ENCODE data around the gene DYNC1I1.
"Not testable (repeated sequence)": the region's sequence is repeated elsewhere in the genome, so short reads cannot be mapped to it uniquely, and the experiment has no call there.

DYNC1I1 gene

GRCh38 chr7:95905167-95905566, 132.8 kb downstream of the DYNC1I1 start:
- in situ Hi-C loops (cut with HindIII; ENCODE audit: low sequenced_read_pairs), result loop anchor here (25.0 kb wide), 1 partner anchor 1157 kb away; no protein-coding TSS in a partner anchor

GRCh38 chr7:95906851-95907250, 134.5 kb downstream of the DYNC1I1 start:
- in situ Hi-C loops (cut with HindIII; ENCODE audit: low sequenced_read_pairs), result loop anchor here (25.0 kb wide), 1 partner anchor 1155 kb away; no protein-coding TSS in a partner anchor

- in situ Hi-C loops (cut with HindIII; ENCODE audit: low sequenced_read_pairs), result loop anchor here (25.0 kb wide), 1 partner anchor 1155 kb away; no protein-coding TSS in a partner anchor
Observed at GRCh38 chr7:95907337-95907736, 135.0 kb downstream of the DYNC1I1 start.

GRCh38 chr7:95908499-95908898, 136.1 kb downstream of the DYNC1I1 start:
- in situ Hi-C loops (cut with HindIII; ENCODE audit: low sequenced_read_pairs), result loop anchor here (25.0 kb wide), 1 partner anchor 1154 kb away; no protein-coding TSS in a partner anchor

GRCh38 chr7:95910341-95910740, 138.0 kb downstream of the DYNC1I1 start:
- in situ Hi-C loops (cut with HindIII; ENCODE audit: low sequenced_read_pairs), result loop anchor here (25.0 kb wide), 1 partner anchor 1152 kb away; no protein-coding TSS in a partner anchor

GRCh38 chr7:95915731-95916130, 143.4 kb downstream of the DYNC1I1 start:
- in situ Hi-C loops (cut with HindIII; ENCODE audit: low sequenced_read_pairs), result loop anchor here (25.0 kb wide), 1 partner anchor 1147 kb away; no protein-coding TSS in a partner anchor

- in situ Hi-C loops (cut with HindIII; ENCODE audit: low sequenced_read_pairs), result loop anchor here (25.0 kb wide), 1 partner anchor 1146 kb away; no protein-coding TSS in a partner anchor
Observed at GRCh38 chr7:95916573-95917297, 144.4 kb downstream of the DYNC1I1 start.

- in situ Hi-C loops (cut with HindIII; ENCODE audit: low sequenced_read_pairs), result loop anchor here (25.0 kb wide), 1 partner anchor 1145 kb away; no protein-coding TSS in a partner anchor
Observed at GRCh38 chr7:95917634-95918033, 145.3 kb downstream of the DYNC1I1 start.

GRCh38 chr7:95919556-95919955, 147.2 kb downstream of the DYNC1I1 start:
- in situ Hi-C loops (cut with HindIII; ENCODE audit: low sequenced_read_pairs), result loop anchor here (25.0 kb wide), 1 partner anchor 1143 kb away; no protein-coding TSS in a partner anchor

- in situ Hi-C loops (cut with HindIII; ENCODE audit: low sequenced_read_pairs), result loop anchor here (25.0 kb wide), 1 partner anchor 1141 kb away; no protein-coding TSS in a partner anchor
Observed at GRCh38 chr7:95921543-95921942, 149.2 kb downstream of the DYNC1I1 start.

GRCh38 chr7:95922191-95922590, 149.8 kb downstream of the DYNC1I1 start:
- in situ Hi-C loops (cut with HindIII; ENCODE audit: low sequenced_read_pairs), result loop anchor here (25.0 kb wide), 1 partner anchor 1140 kb away; no protein-coding TSS in a partner anchor

- in situ Hi-C loops (cut with HindIII; ENCODE audit: low sequenced_read_pairs), result no loop called here
Observed at GRCh38 chr7:95925236-95925635, 152.9 kb downstream of the DYNC1I1 start.

- in situ Hi-C loops (cut with HindIII; ENCODE audit: low sequenced_read_pairs), result no loop called here
Observed at GRCh38 chr7:95925971-95926370, 153.6 kb downstream of the DYNC1I1 start.

GRCh38 chr7:95927756-95928155, 155.4 kb downstream of the DYNC1I1 start:
- in situ Hi-C loops (cut with HindIII; ENCODE audit: low sequenced_read_pairs), result no loop called here

- in situ Hi-C loops (cut with HindIII; ENCODE audit: low sequenced_read_pairs), result no loop called here
Observed at GRCh38 chr7:95929710-95930280, 157.4 kb downstream of the DYNC1I1 start.

- in situ Hi-C loops (cut with HindIII; ENCODE audit: low sequenced_read_pairs), result no loop called here
Observed at GRCh38 chr7:95931460-95932232, 159.3 kb downstream of the DYNC1I1 start.

- in situ Hi-C loops (cut with HindIII; ENCODE audit: low sequenced_read_pairs), result no loop called here
Observed at GRCh38 chr7:95933618-95934017, 161.3 kb downstream of the DYNC1I1 start.

- in situ Hi-C loops (cut with HindIII; ENCODE audit: low sequenced_read_pairs), result not testable (repeated sequence)
Observed at GRCh38 chr7:95944867-95945266, 172.5 kb downstream of the DYNC1I1 start.

- in situ Hi-C loops (cut with HindIII; ENCODE audit: low sequenced_read_pairs), result no loop called here
Observed at GRCh38 chr7:95950698-95951097, 178.3 kb downstream of the DYNC1I1 start.

GRCh38 chr7:95951531-95951930, 179.2 kb downstream of the DYNC1I1 start:
- in situ Hi-C loops (cut with HindIII; ENCODE audit: low sequenced_read_pairs), result no loop called here
